Fibroblast of pulmonary artery (primary cell): ENCODE data around the gene DCBLD2.
"Not testable (repeated sequence)": the region's sequence is repeated elsewhere in the genome, so short reads cannot be mapped to it uniquely, and the experiment has no call there.

Experiments
- DNase-seq: peaks from one replicate; pipeline ENCODE4 v3.0.0-alpha.2; 2010; ENCODE audit warnings: low read depth
- H3K4me3 ChIP-seq: replicated peaks from 2 replicates; pipeline ENCODE4 v1.5.1; 2011; ENCODE audit warnings: low read depth, mild to moderate bottlenecking, control low read depth, low read length, moderate library complexity
- TF ChIP-seq, protein P1 (sequence below): IDR thresholded peaks from 2 replicates; pipeline ENCODE4 v1.5.1; 2011; ENCODE audit warnings: mild to moderate bottlenecking, control low read depth, low read length, inconsistent platforms; ENCODE audit errors: missing control alignments

Gene DCBLD2

DNA sequence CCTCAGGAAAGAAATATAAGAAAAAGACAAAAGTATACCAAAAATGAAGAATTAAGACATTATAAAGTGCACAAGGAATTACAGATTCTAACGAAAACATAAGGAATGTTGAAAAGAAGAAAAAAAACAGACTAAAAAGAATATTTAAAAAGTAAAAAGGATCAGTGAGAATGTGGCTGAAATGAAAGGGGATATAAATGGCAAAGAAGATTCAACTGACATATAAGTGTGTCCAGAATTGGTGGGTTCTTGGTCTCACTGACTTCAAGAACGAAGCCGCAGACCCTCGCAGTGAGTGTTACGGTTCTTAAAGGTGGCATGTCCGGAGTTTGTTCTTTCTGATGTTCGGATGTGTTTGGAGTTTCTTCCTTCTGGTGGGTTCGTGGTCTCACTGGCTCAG is 44.8 kb downstream of the DCBLD2 start:
- TF ChIP-seq, protein P1, sequence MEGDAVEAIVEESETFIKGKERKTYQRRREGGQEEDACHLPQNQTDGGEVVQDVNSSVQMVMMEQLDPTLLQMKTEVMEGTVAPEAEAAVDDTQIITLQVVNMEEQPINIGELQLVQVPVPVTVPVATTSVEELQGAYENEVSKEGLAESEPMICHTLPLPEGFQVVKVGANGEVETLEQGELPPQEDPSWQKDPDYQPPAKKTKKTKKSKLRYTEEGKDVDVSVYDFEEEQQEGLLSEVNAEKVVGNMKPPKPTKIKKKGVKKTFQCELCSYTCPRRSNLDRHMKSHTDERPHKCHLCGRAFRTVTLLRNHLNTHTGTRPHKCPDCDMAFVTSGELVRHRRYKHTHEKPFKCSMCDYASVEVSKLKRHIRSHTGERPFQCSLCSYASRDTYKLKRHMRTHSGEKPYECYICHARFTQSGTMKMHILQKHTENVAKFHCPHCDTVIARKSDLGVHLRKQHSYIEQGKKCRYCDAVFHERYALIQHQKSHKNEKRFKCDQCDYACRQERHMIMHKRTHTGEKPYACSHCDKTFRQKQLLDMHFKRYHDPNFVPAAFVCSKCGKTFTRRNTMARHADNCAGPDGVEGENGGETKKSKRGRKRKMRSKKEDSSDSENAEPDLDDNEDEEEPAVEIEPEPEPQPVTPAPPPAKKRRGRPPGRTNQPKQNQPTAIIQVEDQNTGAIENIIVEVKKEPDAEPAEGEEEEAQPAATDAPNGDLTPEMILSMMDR = no peak
- DNase-seq = no peak
- no peak overlapping the region for H3K4me3 ChIP-seq

DNA sequence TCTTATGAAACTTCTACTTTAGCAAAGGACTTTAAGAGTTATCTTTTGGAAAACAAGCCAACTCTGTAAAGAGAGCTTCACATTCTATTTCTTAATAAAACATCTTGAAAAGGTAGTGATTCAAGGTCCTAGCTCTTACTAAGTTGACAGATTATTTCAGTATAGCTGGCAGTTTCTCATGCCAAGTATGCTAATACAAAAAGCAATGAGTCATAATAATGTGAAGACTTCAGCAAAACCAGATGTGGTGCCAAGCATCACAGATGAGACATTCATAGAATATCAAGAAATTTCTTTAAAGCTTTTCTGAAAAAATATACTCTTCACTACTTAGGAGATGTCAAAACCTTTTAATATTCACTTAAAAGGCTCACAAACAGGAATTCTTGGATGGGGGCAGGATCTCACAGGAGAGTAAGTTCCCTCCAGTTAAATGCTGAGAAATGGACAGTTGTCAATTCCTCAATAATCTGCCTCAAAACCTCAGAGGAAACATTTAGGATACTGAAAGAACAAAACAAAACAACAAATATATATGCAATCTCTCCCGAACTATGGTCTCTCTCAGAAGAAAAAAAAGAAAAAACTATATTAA is 45.6 kb downstream of the DCBLD2 start:
- H3K4me3 ChIP-seq = no peak overlapping the region
- TF ChIP-seq, protein P1 = no peak
- peak; percentile 93 for DNase-seq

DNA sequence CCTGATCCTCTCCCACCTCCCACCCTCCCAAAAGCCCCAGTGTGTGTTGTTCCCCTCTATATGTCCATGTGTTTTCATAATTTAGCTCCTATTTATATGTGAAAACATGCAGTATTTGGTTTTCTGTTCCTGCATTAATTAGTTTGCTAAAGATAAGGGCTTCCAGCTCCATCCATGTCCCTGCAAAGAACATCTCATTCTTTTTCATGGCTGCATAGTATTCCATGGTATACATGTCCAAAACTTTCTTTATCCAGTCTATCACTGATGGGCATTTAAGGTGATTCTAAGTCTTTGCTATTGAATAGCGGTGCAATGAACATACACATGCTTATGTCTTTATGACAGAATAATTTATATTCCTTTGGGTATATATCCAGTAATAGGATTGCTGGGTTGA is 53.4 kb downstream of the DCBLD2 start:
- no peak overlapping the region for H3K4me3 ChIP-seq
- DNase-seq = no peak
- TF ChIP-seq, protein P1 = no peak

DNA sequence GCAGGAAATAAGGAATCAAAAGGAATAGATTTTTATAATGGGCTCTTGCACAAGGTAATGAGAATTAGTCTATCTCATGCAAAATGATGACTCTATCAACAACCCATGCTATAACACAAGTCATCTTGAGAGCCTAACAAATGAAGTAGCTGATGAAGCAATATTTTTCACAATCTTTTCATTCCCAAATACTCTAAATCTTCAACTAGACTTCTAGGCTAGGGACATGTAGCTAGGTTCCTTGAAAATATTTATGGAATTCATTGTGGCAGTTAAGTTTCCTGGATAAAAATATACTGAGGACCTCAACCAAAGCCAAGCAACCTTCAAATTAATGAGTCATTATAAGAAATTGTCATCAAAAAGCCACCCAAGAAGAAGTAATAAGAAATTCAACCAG is 55.4 kb downstream of the DCBLD2 start:
- TF ChIP-seq, protein P1 = no peak
- no peak overlapping the region for H3K4me3 ChIP-seq
- peak; percentile 42 for DNase-seq

DNA sequence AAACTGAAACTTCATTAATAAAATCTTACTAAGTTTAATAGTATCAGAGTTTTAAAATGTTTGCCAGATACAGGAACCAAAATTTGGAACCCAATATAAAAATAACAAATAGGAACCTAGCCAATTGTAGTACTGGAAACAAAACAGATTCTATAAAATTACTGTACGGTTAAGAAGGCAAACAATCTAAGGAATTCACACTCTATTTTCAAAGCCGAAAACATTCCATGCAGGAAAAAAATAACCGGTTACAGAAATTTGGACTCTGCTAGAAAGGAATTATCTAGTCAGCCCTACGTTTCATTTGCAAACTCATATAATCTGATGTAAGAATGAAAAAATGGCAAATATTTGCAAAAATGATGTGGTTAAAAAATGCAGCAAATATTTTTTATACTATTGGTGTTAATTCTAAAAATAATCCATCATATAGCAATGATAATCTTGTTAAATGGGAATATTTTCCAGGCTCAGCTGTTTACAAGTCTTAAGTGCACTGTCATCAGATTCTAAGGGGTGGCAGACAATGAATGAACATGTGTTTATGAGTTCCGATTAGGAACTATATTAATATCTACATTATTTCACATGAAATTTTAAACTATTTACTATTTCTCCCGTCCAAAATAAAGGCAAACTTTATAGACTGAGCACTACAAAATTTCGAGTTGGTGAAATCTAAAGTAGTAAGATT is 58.1 kb downstream of the DCBLD2 start:
- TF ChIP-seq, protein P1 = no peak
- peak; percentile 25 for DNase-seq
- no peak overlapping the region for H3K4me3 ChIP-seq

DNA sequence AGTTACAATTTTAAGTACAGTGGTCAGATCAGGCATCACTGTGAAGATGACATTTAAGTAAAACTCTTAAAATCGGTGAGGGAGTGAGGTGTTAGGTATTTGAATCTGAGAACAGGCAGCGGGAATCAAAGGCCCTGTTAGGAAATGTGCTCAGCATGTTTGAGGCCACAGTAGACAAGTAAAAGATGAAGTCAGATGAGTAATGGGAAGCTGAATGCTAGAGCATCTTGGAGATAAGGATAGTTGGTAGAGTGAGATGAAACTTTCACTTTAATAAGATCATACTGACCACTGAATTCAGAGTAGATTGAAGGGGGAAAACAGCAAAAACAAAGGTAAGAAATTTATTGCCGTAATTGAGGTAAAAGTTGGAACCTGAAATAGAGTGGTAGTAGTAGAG is 61.6 kb downstream of the DCBLD2 start:
- H3K4me3 ChIP-seq = no peak overlapping the region
- peak; percentile 49 for DNase-seq
- TF ChIP-seq, protein P1 = no peak

DNA sequence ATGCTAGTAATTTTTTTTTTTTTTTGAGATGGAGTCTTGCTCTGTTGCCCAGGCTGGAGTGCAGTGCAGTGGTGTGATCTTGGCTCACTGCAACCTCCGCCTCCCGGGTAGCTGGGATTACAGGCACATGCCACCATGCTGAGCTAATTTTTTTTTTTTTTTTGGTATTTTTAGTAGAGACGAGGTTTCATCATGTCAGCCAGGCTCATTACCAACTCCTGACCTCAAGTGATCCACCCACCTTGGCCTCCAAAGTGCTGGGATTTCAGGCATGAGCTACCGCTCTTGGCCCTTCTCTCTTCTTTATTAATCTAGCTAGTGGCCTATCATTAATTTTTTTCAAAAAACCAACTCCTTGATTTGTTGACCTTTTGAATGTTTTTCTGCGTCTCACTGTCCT is 70.4 kb downstream of the DCBLD2 start:
- not testable (repeated sequence) for DNase-seq, H3K4me3 ChIP-seq
